ENCODE results near the gene SMC2. TPM values are rescaled to one million over a fixed set of nuclear protein-coding genes. Genes with fewer than 3 reads are reported as not detected.

Gene SMC2
- total and polyA plus RNA-seq, 2 donors from 2014 or later: 2.5 to 7.8 TPM

DNA sequence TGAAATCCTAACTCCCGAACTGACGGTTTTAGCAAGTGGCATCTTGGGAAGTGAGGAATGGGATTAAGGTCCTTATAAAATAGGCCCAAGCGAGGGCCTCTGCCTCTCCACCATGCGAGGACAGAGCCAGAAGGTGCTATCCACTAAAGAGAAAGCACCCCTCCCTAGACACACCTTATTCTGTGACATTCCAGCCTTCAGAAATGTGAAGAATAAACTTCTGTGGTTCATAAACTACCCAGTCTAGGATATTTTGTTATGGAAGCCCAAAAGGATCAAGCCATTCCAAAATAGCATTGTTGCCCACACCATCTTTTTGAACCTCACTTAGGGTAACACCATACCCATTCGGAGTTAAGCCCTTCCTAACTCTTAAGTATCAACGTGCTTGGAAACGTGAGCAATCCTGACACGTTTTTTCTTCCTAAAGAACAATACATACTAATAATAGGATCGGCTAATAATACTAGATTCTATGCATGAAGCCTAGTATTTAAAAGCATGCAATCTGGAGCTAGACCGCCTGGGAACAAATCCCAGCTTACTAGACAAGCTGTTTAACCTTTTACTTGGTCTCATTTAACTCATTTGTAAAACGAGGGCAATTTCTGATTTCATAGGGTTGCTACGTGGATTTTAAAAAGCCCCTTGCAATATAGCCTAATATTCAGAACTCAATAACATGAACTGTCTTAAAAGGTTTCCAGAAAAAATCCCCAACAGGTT lies 1.1 kb upstream of the SMC2 start:
- Histone ChIP-seq H3K36me3 (ENCODE audit: control insufficient read depth in 2 of 3, insufficient read depth in 3 of 3, low read length in 3 of 3) (no peaks in the 10 kb centered on the region), H3K4me1 (ENCODE audit: control insufficient read depth in 2 of 3, insufficient read depth in 2 of 3, low read depth in 1 of 3, low read length in 3 of 3) (peaks cover 0 to 14% (median 3%) of the 10 kb centered on the region in 3 donors), H3K9me3 (ENCODE audit: control insufficient read depth in 2 of 3, insufficient read depth in 1 of 3, low read length in 3 of 3) (no peaks in the 10 kb centered on the region), H3K4me3 (ENCODE audit: low read length in 3 of 3) (peak overlapping the region; percentile 81 to 98 (median 85)), H3K9ac (ENCODE audit: low read length in 3 of 3) (peak overlapping the region; percentile 86 to 88 (median 86)), H3K27ac (ENCODE audit: low read depth in 2 of 2, low read length in 2 of 2) (peak overlapping the region; percentile 97 to 98), H3K27me3 (ENCODE audit: control insufficient read depth, insufficient read depth, low read length) (no peaks in the 10 kb centered on the region)
- DNase-seq (peak in 1 of 5 donors; percentile 44), FAIRE-seq (no peak)
- TF ChIP-seq, protein P1, sequence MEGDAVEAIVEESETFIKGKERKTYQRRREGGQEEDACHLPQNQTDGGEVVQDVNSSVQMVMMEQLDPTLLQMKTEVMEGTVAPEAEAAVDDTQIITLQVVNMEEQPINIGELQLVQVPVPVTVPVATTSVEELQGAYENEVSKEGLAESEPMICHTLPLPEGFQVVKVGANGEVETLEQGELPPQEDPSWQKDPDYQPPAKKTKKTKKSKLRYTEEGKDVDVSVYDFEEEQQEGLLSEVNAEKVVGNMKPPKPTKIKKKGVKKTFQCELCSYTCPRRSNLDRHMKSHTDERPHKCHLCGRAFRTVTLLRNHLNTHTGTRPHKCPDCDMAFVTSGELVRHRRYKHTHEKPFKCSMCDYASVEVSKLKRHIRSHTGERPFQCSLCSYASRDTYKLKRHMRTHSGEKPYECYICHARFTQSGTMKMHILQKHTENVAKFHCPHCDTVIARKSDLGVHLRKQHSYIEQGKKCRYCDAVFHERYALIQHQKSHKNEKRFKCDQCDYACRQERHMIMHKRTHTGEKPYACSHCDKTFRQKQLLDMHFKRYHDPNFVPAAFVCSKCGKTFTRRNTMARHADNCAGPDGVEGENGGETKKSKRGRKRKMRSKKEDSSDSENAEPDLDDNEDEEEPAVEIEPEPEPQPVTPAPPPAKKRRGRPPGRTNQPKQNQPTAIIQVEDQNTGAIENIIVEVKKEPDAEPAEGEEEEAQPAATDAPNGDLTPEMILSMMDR (IDR thresholded peaks at IDR 0.05; ENCODE audit: borderline replicate concordance, extremely low read depth, insufficient read depth): no peak
- intact Hi-C loops (cut with DNase I): no loop called here

DNA sequence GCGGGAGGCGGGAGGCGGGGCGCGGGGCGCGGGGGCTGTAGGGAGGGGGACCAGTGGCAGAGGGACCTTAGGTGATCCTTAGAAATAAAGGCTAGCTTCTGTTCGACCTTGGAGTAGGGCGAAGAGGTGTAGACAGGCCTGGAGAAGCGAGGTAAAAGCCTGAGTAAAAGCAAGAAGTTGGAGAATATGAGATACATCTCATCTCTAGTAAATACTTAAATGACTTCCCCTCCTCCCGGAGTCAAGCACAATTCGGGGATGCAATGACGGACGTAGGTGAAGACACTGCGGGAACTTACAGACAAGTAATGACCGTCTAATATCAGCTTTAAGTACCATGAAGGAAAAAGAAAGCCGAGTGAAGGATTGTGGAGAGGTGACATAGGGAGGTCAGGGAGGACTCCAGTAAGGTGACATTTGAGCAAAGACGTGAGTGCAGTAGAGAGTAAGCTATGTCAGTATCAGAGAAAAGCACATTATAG lies 466 bp downstream of the SMC2 start:
- H3K27me3 ChIP-seq (ENCODE audit: control insufficient read depth, insufficient read depth, low read length): no peaks in the 10 kb centered on the region
- peak overlapping the region in 1 of 2 donors; percentile 98 for H3K27ac ChIP-seq (ENCODE audit: low read depth in 2 of 2, low read length in 2 of 2)
- H3K9me3 ChIP-seq (ENCODE audit: control insufficient read depth in 2 of 3, insufficient read depth in 1 of 3, low read length in 3 of 3): no peaks in the 10 kb centered on the region
- no peaks in the 10 kb centered on the region for H3K36me3 ChIP-seq (ENCODE audit: control insufficient read depth in 2 of 3, insufficient read depth in 3 of 3, low read length in 3 of 3)
- TF ChIP-seq, protein P1 (IDR thresholded peaks at IDR 0.05; ENCODE audit: borderline replicate concordance, extremely low read depth, insufficient read depth): no peak
- DNase-seq (no peak), FAIRE-seq (no peak)
- peak overlapping the region; percentile 30 to 86 (median 31) for H3K9ac ChIP-seq (ENCODE audit: low read length in 3 of 3)
- peak overlapping the region; percentile 81 to 98 (median 85) for H3K4me3 ChIP-seq (ENCODE audit: low read length in 3 of 3)
- H3K4me1 ChIP-seq (ENCODE audit: control insufficient read depth in 2 of 3, insufficient read depth in 2 of 3, low read depth in 1 of 3, low read length in 3 of 3): peaks cover 0 to 14% (median 3%) of the 10 kb centered on the region in 3 donors
- intact Hi-C loops (cut with DNase I): no loop called here

DNA sequence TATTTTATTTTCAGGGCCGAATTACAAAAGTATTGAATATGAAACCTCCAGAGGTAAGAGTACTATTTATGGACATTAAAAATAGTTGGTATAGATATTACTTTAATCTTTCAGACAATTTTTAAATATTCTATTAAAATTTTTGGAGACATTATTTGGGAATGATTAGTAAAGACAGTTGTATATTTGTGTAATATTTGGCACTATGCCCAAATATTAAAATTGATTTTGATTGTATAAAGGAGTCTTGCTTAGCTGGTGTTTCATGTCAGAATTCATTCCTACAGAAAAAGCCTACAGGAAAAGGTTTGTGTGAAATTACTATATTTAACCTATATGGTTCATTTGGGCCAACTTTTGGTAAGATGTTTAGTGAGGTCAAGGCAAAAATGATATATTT lies 5.5 kb downstream of the SMC2 start:
- H3K9me3 ChIP-seq (ENCODE audit: control insufficient read depth in 2 of 3, insufficient read depth in 1 of 3, low read length in 3 of 3): no peaks in the 10 kb centered on the region
- peaks cover 0 to 7% (median 3%) of the 10 kb centered on the region in 3 donors for H3K4me1 ChIP-seq (ENCODE audit: control insufficient read depth in 2 of 3, insufficient read depth in 2 of 3, low read depth in 1 of 3, low read length in 3 of 3)
- intact Hi-C loops (cut with DNase I): no loop called here
- no peak overlapping the region for H3K27ac ChIP-seq (ENCODE audit: low read depth in 2 of 2, low read length in 2 of 2)
- DNase-seq (no peak), FAIRE-seq (no peak)
- H3K9ac ChIP-seq (ENCODE audit: low read length in 3 of 3): no peak overlapping the region
- no peak overlapping the region for H3K4me3 ChIP-seq (ENCODE audit: low read length in 3 of 3)
- peaks cover 0 to 5% (median 4%) of the 10 kb centered on the region in 3 donors for H3K36me3 ChIP-seq (ENCODE audit: control insufficient read depth in 2 of 3, insufficient read depth in 3 of 3, low read length in 3 of 3)
- TF ChIP-seq, protein P1 (IDR thresholded peaks at IDR 0.05; ENCODE audit: borderline replicate concordance, extremely low read depth, insufficient read depth): no peak
- no peaks in the 10 kb centered on the region for H3K27me3 ChIP-seq (ENCODE audit: control insufficient read depth, insufficient read depth, low read length)
